Measurements from ENCODE around the gene UGCG.
"Not testable (repeated sequence)": the region's sequence is repeated elsewhere in the genome, so short reads cannot be mapped to it uniquely, and the experiment has no call there.

DNA sequence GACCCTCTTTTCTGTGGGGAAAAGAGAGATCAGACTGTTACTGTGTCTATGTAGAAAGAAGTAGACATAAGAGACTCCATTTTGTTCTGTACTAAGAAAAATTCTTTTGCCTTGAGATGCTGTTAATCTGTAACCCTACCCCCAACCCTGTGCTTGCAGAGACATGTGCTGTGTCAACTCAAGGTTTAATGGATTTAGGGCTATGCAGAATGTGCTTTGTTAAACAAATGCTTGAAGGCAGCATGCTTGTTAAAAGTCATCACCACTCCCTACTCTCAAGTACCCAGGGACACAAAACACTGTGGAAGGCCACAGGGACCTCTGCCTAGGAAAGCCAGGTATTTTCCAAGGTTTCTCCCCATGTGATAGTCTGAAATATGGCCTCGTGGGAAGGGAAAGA is 21.3 kb upstream of the UGCG start:
- not testable (repeated sequence) for TF ChIP-seq POLR2A (IDR thresholded peaks at IDR 0.05; ENCODE audit: low read length); GATA1 (IDR thresholded peaks at IDR 0.05; ENCODE audit: low read depth, low read length)
